DOHH2 (cell line): Measurements from ENCODE around the gene GLI3.

Experiments used
- CTCF ChIP-seq: fragments of 200-600 bp; sonication (generic); IDR thresholded peaks from one replicate; pipeline ENCODE4 v1.5.1; 2014; ENCODE audit warnings: antibody characterized with exemption, mild to moderate bottlenecking, low read depth, low read length; ENCODE audit not compliant: poor library complexity, severe bottlenecking
- EZH2phosphoT487 ChIP-seq: fragments of 200-600 bp; sonication (generic); IDR thresholded peaks from 2 replicates; pipeline ENCODE4 v1.6.1; 2017; ENCODE audit warnings: borderline replicate concordance, mild to moderate bottlenecking, antibody characterized with exemption, low read length, moderate library complexity, mixed read lengths

DNA sequence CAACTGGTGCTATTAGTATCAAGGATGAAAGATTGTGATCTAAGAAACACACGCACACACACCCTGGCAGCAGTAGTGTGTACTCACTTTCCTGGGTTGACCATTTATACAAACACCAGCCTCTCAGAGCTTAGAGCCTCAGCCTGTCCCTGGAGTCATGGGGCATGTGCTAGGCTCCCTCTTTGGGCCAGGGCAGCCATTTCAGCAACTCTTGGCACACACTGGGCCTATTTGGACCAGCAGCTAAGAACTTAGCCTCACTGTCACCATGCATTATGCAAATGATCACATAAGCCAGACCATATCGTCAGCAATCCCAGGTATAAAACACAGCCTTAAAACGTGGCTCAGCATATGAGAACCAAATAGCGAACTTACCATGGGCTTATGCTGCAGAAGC lies 51.3 kb downstream of the GLI3 start:
- TF ChIP-seq CTCF (no peak), EZH2phosphoT487 (no peak)
